Retinal pigment epithelial cell (primary cell): ENCODE data around the gene MAP7D1.

Source experiments
- DNase-seq: peaks from one replicate; pipeline ENCODE4 v3.0.0-alpha.2; 2010; ENCODE audit warnings: low read depth
- H3K4me3 ChIP-seq: 2 replicates; pipeline ENCODE4 v1.5.1; 2011; ENCODE audit warnings: mild to moderate bottlenecking, low read length, control low read depth, moderate library complexity
- TF ChIP-seq, protein P1 (sequence below): conservative IDR thresholded peaks from 2 replicates; pipeline ENCODE4 v1.5.1; 2011; ENCODE audit warnings: low read depth, low read length, control low read depth, inconsistent platforms

The MAP7D1 gene

GRCh38 chr1:36150296-36151133 lies 5.4 kb upstream of the MAP7D1 start:
- TF ChIP-seq, protein P1, sequence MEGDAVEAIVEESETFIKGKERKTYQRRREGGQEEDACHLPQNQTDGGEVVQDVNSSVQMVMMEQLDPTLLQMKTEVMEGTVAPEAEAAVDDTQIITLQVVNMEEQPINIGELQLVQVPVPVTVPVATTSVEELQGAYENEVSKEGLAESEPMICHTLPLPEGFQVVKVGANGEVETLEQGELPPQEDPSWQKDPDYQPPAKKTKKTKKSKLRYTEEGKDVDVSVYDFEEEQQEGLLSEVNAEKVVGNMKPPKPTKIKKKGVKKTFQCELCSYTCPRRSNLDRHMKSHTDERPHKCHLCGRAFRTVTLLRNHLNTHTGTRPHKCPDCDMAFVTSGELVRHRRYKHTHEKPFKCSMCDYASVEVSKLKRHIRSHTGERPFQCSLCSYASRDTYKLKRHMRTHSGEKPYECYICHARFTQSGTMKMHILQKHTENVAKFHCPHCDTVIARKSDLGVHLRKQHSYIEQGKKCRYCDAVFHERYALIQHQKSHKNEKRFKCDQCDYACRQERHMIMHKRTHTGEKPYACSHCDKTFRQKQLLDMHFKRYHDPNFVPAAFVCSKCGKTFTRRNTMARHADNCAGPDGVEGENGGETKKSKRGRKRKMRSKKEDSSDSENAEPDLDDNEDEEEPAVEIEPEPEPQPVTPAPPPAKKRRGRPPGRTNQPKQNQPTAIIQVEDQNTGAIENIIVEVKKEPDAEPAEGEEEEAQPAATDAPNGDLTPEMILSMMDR = no peak
- DNase-seq = peak; percentile 81
- peak overlapping the region; percentile 9 for H3K4me3 ChIP-seq

- TF ChIP-seq, protein P1 = no peak
- peak overlapping the region; percentile 9 for H3K4me3 ChIP-seq
- no peak for DNase-seq
These were observed 4.7 kb upstream of the MAP7D1 start for GRCh38 chr1:36151134-36151844.

DNA sequence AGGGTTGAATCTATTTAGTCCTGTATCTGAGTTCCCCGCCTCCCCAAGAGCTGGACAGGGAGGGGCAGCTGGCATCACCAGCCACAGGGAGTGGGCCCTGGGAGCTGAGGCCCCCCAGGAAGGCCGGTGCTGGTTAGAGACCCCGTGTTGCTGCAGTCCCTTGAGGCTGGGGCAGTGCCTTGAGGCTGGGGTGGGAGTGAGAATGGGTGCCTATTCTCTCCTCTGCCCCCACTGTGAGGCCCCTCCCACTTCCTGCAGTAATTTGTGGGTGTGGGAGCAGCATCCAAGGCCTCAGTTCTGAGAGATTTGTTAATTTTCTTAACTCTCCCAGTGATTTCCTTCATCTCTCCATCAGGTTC lies 4.1 kb upstream of the MAP7D1 start:
- TF ChIP-seq, protein P1 = no peak
- no peak for DNase-seq
- H3K4me3 ChIP-seq = no peak overlapping the region

DNA sequence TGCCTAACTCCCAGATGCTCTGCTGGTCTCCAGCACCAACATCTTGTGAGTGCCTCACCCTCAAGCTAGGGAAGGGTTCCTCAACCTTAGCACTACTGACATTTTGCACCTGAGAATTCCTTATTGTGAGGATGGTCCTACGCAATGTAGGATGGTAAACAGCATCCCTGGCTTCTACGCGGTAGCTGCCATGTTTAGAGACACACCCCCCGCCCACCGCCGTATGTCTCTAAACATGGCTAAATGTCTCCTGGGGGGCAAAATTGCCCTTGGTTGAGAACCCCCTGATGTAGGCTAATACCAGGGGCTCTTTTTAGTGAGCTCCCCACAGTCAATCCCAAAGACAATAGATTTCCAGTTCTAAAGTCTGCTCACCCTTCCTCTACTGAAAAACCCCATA lies 2.5 kb upstream of the MAP7D1 start:
- DNase-seq = no peak
- no peak overlapping the region for H3K4me3 ChIP-seq
- TF ChIP-seq, protein P1 = no peak

GRCh38 chr1:36154335-36154734 lies 1.6 kb upstream of the MAP7D1 start:
- H3K4me3 ChIP-seq = no peak overlapping the region
- TF ChIP-seq, protein P1 = no peak
- no peak for DNase-seq

DNA sequence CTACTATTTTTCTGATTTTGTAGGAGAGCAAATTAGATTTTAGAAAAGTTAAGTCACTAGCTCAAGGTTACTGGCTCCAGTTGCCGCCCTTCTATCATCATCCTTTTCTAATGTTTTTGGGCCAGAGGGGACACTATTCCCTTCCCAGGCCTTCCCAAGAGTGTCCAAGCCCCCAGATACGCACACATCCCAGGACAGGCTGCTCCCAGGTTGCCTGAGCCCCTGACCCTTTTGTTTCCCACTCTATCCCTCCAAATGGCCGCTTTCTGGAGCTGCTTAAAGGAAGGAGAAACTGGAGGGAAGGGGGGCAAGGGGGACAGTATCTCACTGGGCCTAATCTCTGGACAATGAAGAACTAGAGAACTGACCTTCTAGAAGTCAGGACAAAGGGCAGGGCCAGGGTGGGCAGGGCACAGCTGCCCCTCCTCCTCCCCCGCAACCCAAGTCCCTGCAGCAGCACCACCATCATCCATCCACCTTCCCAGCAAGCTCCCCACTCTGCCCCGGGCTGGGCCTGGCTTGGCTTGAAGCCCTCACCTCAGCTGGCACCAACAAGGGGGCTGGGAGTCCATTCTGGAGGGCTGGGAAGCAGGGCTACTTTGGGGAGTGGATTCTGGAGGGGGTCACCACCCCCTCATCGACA lies 1.1 kb upstream of the MAP7D1 start:
- no peak for DNase-seq
- TF ChIP-seq, protein P1 = no peak
- H3K4me3 ChIP-seq = peak overlapping the region; percentile 73
